H1 (cell line): ENCODE results near the gene ZNF681. TPM values are rescaled to one million over a fixed set of nuclear protein-coding genes. Genes with fewer than 3 reads are reported as not detected.

Experiments used
- CTCF ChIA-PET: fragments of 300-600 bp; sonication (Branson Sonifier 250); formaldehyde crosslinking; loops from one replicate; lab custom pipeline; 2021; ENCODE audit not compliant: partially characterized antibody; lab: Charles Lee
- POLR2A ChIA-PET: fragments of 300-600 bp; sonication (Branson Sonifier 250); formaldehyde crosslinking; loops from one replicate; lab custom pipeline; 2021; ENCODE audit warnings: inconsistent platforms; ENCODE audit not compliant: partially characterized antibody; lab: Charles Lee
- DNase-seq, 2 experiments: peaks; one replicate each; pipeline versions ENCODE4 v3.0.0 to v3.0.0-alpha.2; 2010 to 2022; ENCODE audit warnings: low spot score in 2 of 2, low read depth in 1 of 2, mixed read lengths in 1 of 2
- FAIRE-seq: peaks from 2 replicates; lab custom pipeline; 2011; peaks lifted over from hg19 to GRCh38; lab: Jason Lieb, UNC
- H2AFZ ChIP-seq: 2 replicates; pipeline ENCODE4 v1.8.1; 2012; ENCODE audit warnings: low read length, inconsistent platforms
- H2AK5ac ChIP-seq: 2 replicates; pipeline ENCODE4 v1.6.1; 2013; ENCODE audit warnings: low read depth, low read length
- H2BK120ac ChIP-seq: replicated peaks from 2 replicates; pipeline ENCODE3; 2013; ENCODE audit warnings: low read depth, low read length, inconsistent platforms
- H2BK12ac ChIP-seq: 2 replicates; pipeline ENCODE4 v1.6.1; 2013; ENCODE audit warnings: low read depth, low read length
- H2BK15ac ChIP-seq: 2 replicates; pipeline ENCODE4 v1.6.1; 2013; ENCODE audit warnings: low read length
- H2BK20ac ChIP-seq: 2 replicates; pipeline ENCODE4 v1.6.1; 2013; ENCODE audit warnings: low read length
- H2BK5ac ChIP-seq: 2 replicates; pipeline ENCODE4 v1.6.1; 2013; ENCODE audit warnings: low read depth, low read length
- H3K14ac ChIP-seq: 2 replicates; pipeline ENCODE4 v1.6.1; 2013; ENCODE audit warnings: inconsistent platforms; ENCODE audit not compliant: insufficient read length
- H3K18ac ChIP-seq: 2 replicates; pipeline ENCODE4 v1.6.1; 2013; ENCODE audit warnings: low read length; ENCODE audit errors: extremely low read depth
- H3K23ac ChIP-seq: 2 replicates; pipeline ENCODE4 v1.6.1; 2013; ENCODE audit warnings: inconsistent platforms; ENCODE audit not compliant: insufficient read length
- H3K23me2 ChIP-seq: 2 replicates; pipeline ENCODE4 v1.6.1; 2013; ENCODE audit warnings: low read depth, low read length
- H3K27ac ChIP-seq: 2 replicates; pipeline ENCODE4 v1.6.1; 2011; ENCODE audit warnings: low read depth, low read length, inconsistent platforms
- H3K27me3 ChIP-seq, 4 experiments: replicated peaks in 1 of 4; 1 replicate in 1 of 4; 2 replicates in 3 of 4; pipeline versions ENCODE4 v1.6.1 to v1.8.1; 2011 to 2013; ENCODE audit warnings: low read length in 3 of 4, mild to moderate bottlenecking in 3 of 4, inconsistent platforms in 2 of 4, mixed read lengths in 2 of 4, moderate library complexity in 1 of 4; ENCODE audit not compliant: control insufficient read depth in 3 of 4, insufficient read depth in 3 of 4; ENCODE audit errors: extremely low read depth in 1 of 4
- H3K36me3 ChIP-seq, 4 experiments: 2 replicates each; pipeline versions ENCODE4 v1.6.1 to v1.8.1; 2011 to 2013; ENCODE audit warnings: mild to moderate bottlenecking in 4 of 4, low read length in 3 of 4, moderate library complexity in 2 of 4, control low read depth in 1 of 4, inconsistent platforms in 1 of 4; ENCODE audit not compliant: insufficient read depth in 4 of 4, control insufficient read depth in 2 of 4
- H3K4ac ChIP-seq: replicated peaks from 2 replicates; pipeline ENCODE3; 2013; ENCODE audit warnings: low read length, low read depth, mixed read lengths, inconsistent platforms; ENCODE audit not compliant: insufficient read length
- H3K4me1 ChIP-seq, 4 experiments: replicated peaks in 1 of 4; 1 replicate in 1 of 4; 2 replicates in 3 of 4; pipeline versions ENCODE4 v1.6.1 to v1.8.1; 2011 to 2013; ENCODE audit warnings: low read length in 3 of 4, inconsistent platforms in 2 of 4, mixed read lengths in 1 of 4; ENCODE audit not compliant: insufficient read depth in 4 of 4, control insufficient read depth in 3 of 4
- H3K4me2 ChIP-seq, 2 experiments: 2 replicates each; pipeline versions ENCODE4 v1.6.1 to v1.8.1; 2011 to 2013; ENCODE audit warnings: low read depth in 2 of 2, low read length in 2 of 2, control low read depth in 1 of 2, inconsistent platforms in 1 of 2, mild to moderate bottlenecking in 1 of 2; ENCODE audit not compliant: insufficient read depth in 1 of 2
- H3K4me3 ChIP-seq, 4 experiments: fragments of 200-600, 300-600 bp in 1 of 4; sonication (generic), shearing (Covaris generic), sonication (Bioruptor Twin) in 1 of 4; 2 replicates each; pipeline versions ENCODE4 v1.5.1 to v1.8.1; 2011 to 2016; ENCODE audit warnings: low read length in 4 of 4, low read depth in 3 of 4, control low read depth in 2 of 4, inconsistent platforms in 2 of 4, mild to moderate bottlenecking in 2 of 4, mixed read lengths in 1 of 4, moderate library complexity in 1 of 4; ENCODE audit not compliant: insufficient read depth in 2 of 4; ENCODE audit errors: extremely low read depth in 1 of 4
- H3K56ac ChIP-seq: replicated peaks from 2 replicates; pipeline ENCODE3; 2013; ENCODE audit warnings: low read depth, mild to moderate bottlenecking, mixed read lengths, low read length, inconsistent platforms; ENCODE audit not compliant: insufficient read length
- H3K79me1 ChIP-seq: 2 replicates; pipeline ENCODE4 v1.6.1; 2013; ENCODE audit warnings: low read depth, low read length, control low read depth
- H3K79me2 ChIP-seq, 2 experiments: 2 replicates each; pipeline versions ENCODE4 v1.6.1 to v1.8.1; 2012 to 2013; ENCODE audit warnings: low read length in 2 of 2, mild to moderate bottlenecking in 2 of 2, inconsistent platforms in 1 of 2; ENCODE audit not compliant: insufficient read depth in 2 of 2, control insufficient read depth in 1 of 2
- H3K9ac ChIP-seq, 4 experiments: replicated peaks in 1 of 4; 1 replicate in 1 of 4; 2 replicates in 3 of 4; pipeline versions ENCODE4 v1.6.1 to v1.8.1; 2011 to 2013; ENCODE audit warnings: low read depth in 3 of 4, low read length in 3 of 4, control low read depth in 2 of 4, mild to moderate bottlenecking in 2 of 4, moderate library complexity in 2 of 4, inconsistent platforms in 1 of 4; ENCODE audit errors: extremely low read depth in 1 of 4
- H3K9me3 ChIP-seq, 2 experiments: 2 replicates each; pipeline versions ENCODE4 v1.6.1 to v1.8.1; 2012 to 2013; ENCODE audit warnings: mild to moderate bottlenecking in 2 of 2, moderate library complexity in 2 of 2, control low read depth in 1 of 2, inconsistent platforms in 1 of 2, low read depth in 1 of 2, low read length in 1 of 2, mixed read lengths in 1 of 2; ENCODE audit not compliant: insufficient read depth in 2 of 2
- H4K20me1 ChIP-seq, 2 experiments: replicated peaks in 1 of 2; 2 replicates each; pipeline versions ENCODE3 to v1.8.1; 2011 to 2013; ENCODE audit warnings: inconsistent platforms in 2 of 2, low read length in 2 of 2, mild to moderate bottlenecking in 1 of 2; ENCODE audit not compliant: insufficient read depth in 2 of 2, control insufficient read depth in 1 of 2
- H4K5ac ChIP-seq: 2 replicates; pipeline ENCODE4 v1.6.1; 2013; ENCODE audit warnings: low read length, low read depth, mixed read lengths, inconsistent platforms; ENCODE audit not compliant: insufficient read length
- H4K8ac ChIP-seq: 2 replicates; pipeline ENCODE4 v1.8.0; 2013; ENCODE audit warnings: mild to moderate bottlenecking, moderate library complexity, low read length, inconsistent platforms; ENCODE audit not compliant: insufficient read depth; ENCODE audit errors: extremely low read depth
- H4K91ac ChIP-seq: replicated peaks from 2 replicates; pipeline ENCODE3; 2013; ENCODE audit warnings: low read length, mixed read lengths, inconsistent platforms; ENCODE audit not compliant: insufficient read length
- ASH2L ChIP-seq: fragments of 200-600, 300-600 bp; sonication (generic); IDR thresholded peaks from one replicate; pipeline ENCODE4 v1.7.1; 2017; ENCODE audit warnings: low read length
- CBX8 ChIP-seq: fragments of 300-800, 300-1000 bp; sonication (generic); IDR thresholded peaks from 2 replicates; pipeline ENCODE4 v1.7.1; 2016; ENCODE audit warnings: low read depth, low read length, borderline replicate concordance
- CTBP2 ChIP-seq: IDR thresholded peaks from 2 replicates; pipeline ENCODE4 v1.7.0; 2011; ENCODE audit warnings: borderline replicate concordance, mild to moderate bottlenecking, moderate library complexity, mixed read lengths, low read length; ENCODE audit not compliant: insufficient read depth, insufficient read length
- HDAC6 ChIP-seq: IDR thresholded peaks from one replicate; pipeline ENCODE4 v1.7.1; 2012; ENCODE audit warnings: low read depth, mild to moderate bottlenecking, inconsistent platforms, low read length, moderate library complexity
- KDM1A ChIP-seq: fragments of 200-600, 300-600 bp; sonication (generic); IDR thresholded peaks from 2 replicates; pipeline ENCODE4 v1.7.1; 2016; ENCODE audit warnings: mild to moderate bottlenecking, low read length, borderline replicate concordance
- RXRA ChIP-seq: IDR thresholded peaks from 2 replicates; pipeline ENCODE4 v1.6.1; 2011; ENCODE audit warnings: low read depth, mild to moderate bottlenecking, low read length, moderate library complexity; ENCODE audit not compliant: insufficient read depth
- SAP30 ChIP-seq: fragments of 300-600 bp; sonication (generic); IDR thresholded peaks from 2 replicates; pipeline ENCODE4 v1.7.1; 2012; ENCODE audit warnings: low read length, moderate library complexity, mild to moderate bottlenecking, inconsistent platforms; ENCODE audit not compliant: insufficient read depth, insufficient replicate concordance
- SP1 ChIP-seq: IDR thresholded peaks from 2 replicates; pipeline ENCODE4 v1.6.1; 2011; ENCODE audit warnings: low read depth, low read length
- SP2 ChIP-seq: IDR thresholded peaks from 2 replicates; pipeline ENCODE4 v1.6.1; 2012; ENCODE audit warnings: mild to moderate bottlenecking, low read length, inconsistent platforms
- SRF ChIP-seq: IDR thresholded peaks from 2 replicates; pipeline ENCODE4 v1.6.1; 2011; ENCODE audit warnings: mild to moderate bottlenecking, low read depth, low read length, moderate library complexity
- TAF1 ChIP-seq: IDR thresholded peaks from 2 replicates; pipeline ENCODE4 v1.6.1; 2011; ENCODE audit warnings: mild to moderate bottlenecking, low read depth, low read length
- TAF7 ChIP-seq: optimal IDR thresholded peaks from 2 replicates; pipeline ENCODE3; 2011; ENCODE audit warnings: low read depth, mild to moderate bottlenecking, inconsistent platforms, low read length, moderate library complexity, borderline replicate concordance
- TCF12 ChIP-seq: IDR thresholded peaks from 2 replicates; pipeline ENCODE4 v1.6.1; 2011; ENCODE audit warnings: low read depth, mild to moderate bottlenecking, low read length
- WGBS, 2 experiments: shearing (Covaris generic) in 1 of 2; methylation state at CpG; one replicate each; pipeline versions ENCODE4 v1.1.6 to v1.1.7; 2013 to 2015; ENCODE audit warnings: low lambda C conversion rate in 2 of 2, mixed read lengths in 2 of 2, inconsistent platforms in 1 of 2, low coverage in 1 of 2, missing lambda C conversion rate in 1 of 2; ENCODE audit not compliant: insufficient replicate concordance in 2 of 2, insufficient coverage in 1 of 2, insufficient read length in 1 of 2; ENCODE audit errors: extremely low coverage in 1 of 2, missing lambda C conversion rate in 1 of 2; 5-methylcytosine and 5-hydroxymethylcytosine counted together
- polyA plus RNA-seq, 7 experiments: library from polyadenylated mRNA; depleted of rRNA in 3 of 7; stranded (reverse) in 5 of 7; unstranded in 2 of 7; fragments of >200 nt in 5 of 7; fragments of 200-250 nt in 2 of 7; gene quantifications; 1 replicate in 5 of 7; 2 replicates in 1 of 7; 4 replicates in 1 of 7; pipeline versions ENCODE4 v1.2.1 to v1.2.3, GENCODE V29; 2011 to 2013; ENCODE audit warnings: missing spikeins in 2 of 7, mixed read lengths in 2 of 7
- total RNA-seq: library from RNA; stranded (reverse); fragmentation: NEBNext Ultra II Directional; extraction: Animal tissue kit (Norgen Biotek cat#: 25700); gene quantifications from 2 replicates; pipeline ENCODE4 v1.2.1, GENCODE V29; 2021
- TF ChIP-seq, protein P1 (sequence below): IDR thresholded peaks from 2 replicates; pipeline ENCODE4 v1.6.1; 2012; ENCODE audit warnings: inconsistent platforms

ZNF681 gene
- total and polyA plus RNA-seq, 2 of the 8 experiments (the other 6 are each of a cell fraction or from before 2014, with no cell fraction given): 1.1 to 6.8 TPM

DNA sequence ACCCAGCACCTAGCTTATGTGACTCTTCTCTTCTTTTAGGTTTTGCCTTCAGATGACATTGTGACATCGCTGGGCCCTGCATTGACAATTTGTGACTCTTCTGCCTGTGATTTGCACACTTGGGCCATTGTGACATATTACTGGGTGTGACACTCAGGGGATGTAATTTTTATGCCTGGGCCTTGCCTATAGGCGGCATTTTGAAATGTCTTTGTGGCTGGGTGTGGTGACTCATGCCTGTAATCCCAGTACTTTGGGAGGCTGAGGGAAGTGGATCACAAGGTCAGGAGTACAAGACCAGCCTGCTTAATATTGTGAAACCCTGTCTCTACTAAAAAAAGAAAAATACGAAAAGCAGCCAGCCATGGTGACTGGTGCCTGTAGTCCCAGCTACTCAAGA, 28.4 kb upstream of the ZNF681 start:
- Histone ChIP-seq H2BK20ac (no peak overlapping the region), H3K4me2 (no peak overlapping the region), H3K23me2 (no peaks in the 10 kb centered on the region), H3K56ac (no peak overlapping the region), H3K79me2 (peaks cover 6 to 40% of the 10 kb centered on the region in 2 experiments; a peak in 3 of 4 replicates), H3K27me3 (no peaks in the 10 kb centered on the region), H2AK5ac (no peak overlapping the region), H3K4me3 (no peak overlapping the region), H3K4me1 (no peaks in the 10 kb centered on the region), H2BK15ac (no peak overlapping the region), H3K27ac (no peak overlapping the region), H3K14ac (no peak overlapping the region), H3K36me3 (peaks cover 4 to 51% (median 12%) of the 10 kb centered on the region in 4 experiments; a peak in 6 of 8 replicates), H3K9me3 (peaks cover 17 to 46% of the 10 kb centered on the region in 2 experiments; a peak in 3 of 4 replicates), H2BK12ac (no peak overlapping the region), H2BK120ac (no peak overlapping the region), H3K4ac (no peak overlapping the region), H4K20me1 (peaks cover 0 to 14% of the 10 kb centered on the region in 2 experiments), H2BK5ac (no peak overlapping the region), H2AFZ (no peak overlapping the region), H4K91ac (no peak overlapping the region), H4K8ac (no peak overlapping the region), H4K5ac (no peak overlapping the region), H3K9ac (no peak overlapping the region), H3K18ac (no peak overlapping the region), H3K79me1 (peaks cover 12% of the 10 kb centered on the region; the same call in 1 of the 2 replicates), H3K23ac (no peak overlapping the region)
- POLR2A ChIA-PET: interaction anchor here (1.0 kb wide), 1 partner anchor 12 kb away, joined by 3 read pairs; no protein-coding TSS in a partner anchor
- 91% methylated on average over 2 of the region's 3 CpGs; no CpG with 5 or more reads in 1 of the 2 experiments for WGBS, 2 experiments
- CTCF ChIA-PET: no interaction called here
- FAIRE-seq: no peak
- no peak for DNase-seq
- no peak for TF ChIP-seq RXRA
- no peak for TF ChIP-seq SP2
- TF ChIP-seq SP1: no peak
- no peak for TF ChIP-seq KDM1A
- TF ChIP-seq CTBP2: no peak
- TF ChIP-seq CBX8: no peak
- TF ChIP-seq TAF1: no peak
- no peak for TF ChIP-seq SAP30
- TF ChIP-seq, protein P1, sequence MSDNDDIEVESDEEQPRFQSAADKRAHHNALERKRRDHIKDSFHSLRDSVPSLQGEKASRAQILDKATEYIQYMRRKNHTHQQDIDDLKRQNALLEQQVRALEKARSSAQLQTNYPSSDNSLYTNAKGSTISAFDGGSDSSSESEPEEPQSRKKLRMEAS: no peak
- TF ChIP-seq HDAC6: no peak
- no peak for TF ChIP-seq TCF12
- no peak for TF ChIP-seq SRF
- no peak for TF ChIP-seq TAF7
- TF ChIP-seq ASH2L: no peak
